GM19025 (cell line): ENCODE measurements around the gene LETM1.

Source experiments
- ATAC-seq: cut with Tn5 transposase; IDR thresholded peaks from one replicate; pipeline ENCODE4 v1.9.1; 2021; ENCODE audit warnings: mild to moderate bottlenecking, low read depth, moderate library complexity; ENCODE audit not compliant: unreplicated experiment

LETM1 gene

GRCh38 chr4:1766106-1767060 is 89.6 kb downstream of the LETM1 start:
- ATAC-seq, result no peak

GRCh38 chr4:1765409-1766072 is 90.4 kb downstream of the LETM1 start:
- no peak for ATAC-seq

GRCh38 chr4:1764670-1765069 is 91.3 kb downstream of the LETM1 start:
- no peak for ATAC-seq

GRCh38 chr4:1763550-1764080 is 92.3 kb downstream of the LETM1 start:
- no peak for ATAC-seq

- ATAC-seq, result no peak
Observed at GRCh38 chr4:1763070-1763549, 92.8 kb downstream of the LETM1 start.

GRCh38 chr4:1762264-1763010 is 93.5 kb downstream of the LETM1 start:
- ATAC-seq, result no peak
